PFSK-1 (cell line): Measurements from ENCODE around the gene AMELX. TPM values are rescaled to one million over a fixed set of nuclear protein-coding genes. Genes with fewer than 3 reads are reported as not detected.

ENCODE experiments used
- FOXP2 ChIP-seq: optimal IDR thresholded peaks from 2 replicates; pipeline ENCODE3; 2011; ENCODE audit warnings: borderline replicate concordance, control low read depth, inconsistent platforms; ENCODE audit not compliant: insufficient read depth; ENCODE audit errors: extremely low read length, extremely low read depth
- POLR2AphosphoS5 ChIP-seq: IDR thresholded peaks from 2 replicates; pipeline ENCODE4 v1.6.1; 2012; ENCODE audit warnings: low read depth, mild to moderate bottlenecking, control low read depth, low read length, moderate library complexity
- SIN3A ChIP-seq: IDR thresholded peaks from 2 replicates; pipeline ENCODE4 v1.6.1; 2012; ENCODE audit warnings: mild to moderate bottlenecking, low read length, moderate library complexity, borderline replicate concordance; ENCODE audit not compliant: insufficient read depth
- TAF1 ChIP-seq: IDR thresholded peaks from 2 replicates; pipeline ENCODE4 v1.6.1; 2012; ENCODE audit warnings: low read length, control low read depth, borderline replicate concordance; ENCODE audit not compliant: insufficient read depth
- polyA plus RNA-seq: library from polyadenylated mRNA; unstranded; fragments of >200 nt; gene quantifications from one replicate; pipeline ENCODE4 v1.2.1, GENCODE V29; 2012; ENCODE audit warnings: low read depth, missing spikeins; ENCODE audit not compliant: insufficient read length
- TF ChIP-seq, protein P1 (sequence below), 2 experiments: IDR thresholded peaks; 2 replicates each; pipeline versions ENCODE4 v1.6.1 to v1.8.0; 2011 to 2012; ENCODE audit warnings: low read depth in 2 of 2, low read length in 2 of 2, control low read depth in 1 of 2, inconsistent platforms in 1 of 2, mild to moderate bottlenecking in 1 of 2, moderate library complexity in 1 of 2; ENCODE audit not compliant: insufficient read depth in 1 of 2

The AMELX gene
- not detected for polyA plus RNA-seq

DNA sequence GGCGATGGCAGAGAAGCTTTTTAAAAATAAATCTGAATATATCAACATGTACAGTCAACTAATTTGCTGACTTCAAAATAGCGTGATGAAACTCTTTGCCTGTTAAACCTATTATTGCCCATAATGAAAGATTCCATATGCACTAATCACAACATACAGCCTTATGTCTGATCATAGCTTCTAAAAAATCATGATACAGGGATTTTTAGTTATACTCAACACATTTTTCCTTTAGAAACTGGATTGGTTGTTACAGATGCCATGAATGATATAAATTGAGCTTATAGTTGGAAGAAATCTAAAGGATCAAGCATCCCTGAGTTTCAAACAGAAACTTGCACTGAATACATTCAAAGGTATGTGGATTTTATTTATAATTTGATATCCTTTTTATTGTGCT lies at the start of gene AMELX:
TSS of gene AMELX (plus strand) at position 301 of the 400 bp plus-strand sequence. CDS start 1,376 bp downstream, outside the sequence.
- no peak for TF ChIP-seq TAF1
- no peak for TF ChIP-seq POLR2AphosphoS5
- TF ChIP-seq SIN3A = no peak
- no peak for TF ChIP-seq FOXP2

- TF ChIP-seq FOXP2 (no peak), TAF1 (no peak), SIN3A (no peak), POLR2AphosphoS5 (no peak)
- TF ChIP-seq, protein P1, sequence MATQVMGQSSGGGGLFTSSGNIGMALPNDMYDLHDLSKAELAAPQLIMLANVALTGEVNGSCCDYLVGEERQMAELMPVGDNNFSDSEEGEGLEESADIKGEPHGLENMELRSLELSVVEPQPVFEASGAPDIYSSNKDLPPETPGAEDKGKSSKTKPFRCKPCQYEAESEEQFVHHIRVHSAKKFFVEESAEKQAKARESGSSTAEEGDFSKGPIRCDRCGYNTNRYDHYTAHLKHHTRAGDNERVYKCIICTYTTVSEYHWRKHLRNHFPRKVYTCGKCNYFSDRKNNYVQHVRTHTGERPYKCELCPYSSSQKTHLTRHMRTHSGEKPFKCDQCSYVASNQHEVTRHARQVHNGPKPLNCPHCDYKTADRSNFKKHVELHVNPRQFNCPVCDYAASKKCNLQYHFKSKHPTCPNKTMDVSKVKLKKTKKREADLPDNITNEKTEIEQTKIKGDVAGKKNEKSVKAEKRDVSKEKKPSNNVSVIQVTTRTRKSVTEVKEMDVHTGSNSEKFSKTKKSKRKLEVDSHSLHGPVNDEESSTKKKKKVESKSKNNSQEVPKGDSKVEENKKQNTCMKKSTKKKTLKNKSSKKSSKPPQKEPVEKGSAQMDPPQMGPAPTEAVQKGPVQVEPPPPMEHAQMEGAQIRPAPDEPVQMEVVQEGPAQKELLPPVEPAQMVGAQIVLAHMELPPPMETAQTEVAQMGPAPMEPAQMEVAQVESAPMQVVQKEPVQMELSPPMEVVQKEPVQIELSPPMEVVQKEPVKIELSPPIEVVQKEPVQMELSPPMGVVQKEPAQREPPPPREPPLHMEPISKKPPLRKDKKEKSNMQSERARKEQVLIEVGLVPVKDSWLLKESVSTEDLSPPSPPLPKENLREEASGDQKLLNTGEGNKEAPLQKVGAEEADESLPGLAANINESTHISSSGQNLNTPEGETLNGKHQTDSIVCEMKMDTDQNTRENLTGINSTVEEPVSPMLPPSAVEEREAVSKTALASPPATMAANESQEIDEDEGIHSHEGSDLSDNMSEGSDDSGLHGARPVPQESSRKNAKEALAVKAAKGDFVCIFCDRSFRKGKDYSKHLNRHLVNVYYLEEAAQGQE (IDR thresholded peaks at IDR 0.05; ENCODE audit: insufficient read depth in 1 of 2, low read depth in 2 of 2, low read length in 2 of 2) = no peak
Observed at GRCh38 chrX:11244636-11245035, 48.6 kb upstream of the AMELX start.

GRCh38 chrX:11254417-11255109 lies 38.6 kb upstream of the AMELX start:
- TF ChIP-seq, protein P1 (IDR thresholded peaks at IDR 0.05; ENCODE audit: insufficient read depth in 1 of 2, low read depth in 2 of 2, low read length in 2 of 2) = no peak
- TF ChIP-seq TAF1 (no peak), SIN3A (no peak), POLR2AphosphoS5 (no peak), FOXP2 (no peak)

- TF ChIP-seq, protein P1 (IDR thresholded peaks at IDR 0.05; ENCODE audit: insufficient read depth in 1 of 2, low read depth in 2 of 2, low read length in 2 of 2) = no peak
- TF ChIP-seq FOXP2 = no peak
- no peak for TF ChIP-seq TAF1
- TF ChIP-seq POLR2AphosphoS5 = no peak
- TF ChIP-seq SIN3A = no peak
Observed at GRCh38 chrX:11257290-11257689, 35.9 kb upstream of the AMELX start.

DNA sequence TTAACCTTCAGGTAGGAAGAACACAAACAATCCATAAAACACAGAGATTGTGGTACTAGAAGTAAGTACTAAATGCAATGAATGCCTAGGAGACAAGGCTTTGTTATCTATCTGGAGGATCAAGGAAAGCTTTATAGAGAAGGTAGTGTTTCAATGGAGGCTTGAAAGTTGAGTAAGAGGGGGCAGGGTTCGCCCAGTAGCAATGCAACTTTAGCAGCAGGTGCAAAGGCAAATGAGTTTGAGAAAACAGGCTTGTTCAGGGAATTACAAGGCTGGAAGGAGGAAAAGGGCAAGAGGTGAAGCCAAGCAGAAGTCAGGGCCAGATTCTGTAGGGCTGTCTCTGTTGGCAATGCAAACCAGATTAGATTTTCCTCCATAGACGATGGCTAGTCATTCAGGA lies 35.5 kb upstream of the AMELX start:
- TF ChIP-seq SIN3A = no peak
- TF ChIP-seq, protein P1 (IDR thresholded peaks at IDR 0.05; ENCODE audit: insufficient read depth in 1 of 2, low read depth in 2 of 2, low read length in 2 of 2) = no peak
